Mesothelial cell of epicardium (in vitro differentiated cells): Measurements from ENCODE around the gene FGGY. TPM values are rescaled to one million over a fixed set of nuclear protein-coding genes. Genes with fewer than 3 reads are reported as not detected.

Source experiments
- DNase-seq, 2 experiments: peaks; one replicate each; pipeline ENCODE4 v3.0.0; 2021; ENCODE audit warnings: low spot score in 2 of 2; ENCODE audit not compliant: unreplicated experiment in 2 of 2
- H3K27ac Mint-ChIP-seq: 2 replicates; pipeline ENCODE4 v1.8.0; 2021; ENCODE audit warnings: mixed read lengths
- H3K27me3 Mint-ChIP-seq: 2 replicates; pipeline ENCODE4 v1.8.0; 2021; ENCODE audit warnings: low read depth, mixed read lengths
- H3K36me3 Mint-ChIP-seq: 2 replicates; pipeline ENCODE4 v1.8.0; 2021; ENCODE audit warnings: mixed read lengths
- H3K4me1 Mint-ChIP-seq: 2 replicates; pipeline ENCODE4 v1.8.0; 2021; ENCODE audit warnings: mixed read lengths
- H3K4me3 Mint-ChIP-seq: 2 replicates; pipeline ENCODE4 v1.8.0; 2021; ENCODE audit warnings: mild to moderate bottlenecking, moderate library complexity, mixed read lengths
- H3K9me3 Mint-ChIP-seq: 2 replicates; pipeline ENCODE4 v1.8.0; 2021; ENCODE audit warnings: mixed read lengths
- CTCF ChIP-seq: fragments of 200-600 bp; sonication (generic); IDR thresholded peaks from one replicate; pipeline ENCODE4 v1.5.0; 2021; ENCODE audit warnings: antibody characterized with exemption; ENCODE audit not compliant: unreplicated experiment
- total RNA-seq: library from RNA; stranded (reverse); gene quantifications from 3 replicates; pipeline ENCODE4 v1.2.1, GENCODE V29; 2021

FGGY gene
- total RNA-seq, 1 donor from 2014 or later: 21.8 TPM

DNA sequence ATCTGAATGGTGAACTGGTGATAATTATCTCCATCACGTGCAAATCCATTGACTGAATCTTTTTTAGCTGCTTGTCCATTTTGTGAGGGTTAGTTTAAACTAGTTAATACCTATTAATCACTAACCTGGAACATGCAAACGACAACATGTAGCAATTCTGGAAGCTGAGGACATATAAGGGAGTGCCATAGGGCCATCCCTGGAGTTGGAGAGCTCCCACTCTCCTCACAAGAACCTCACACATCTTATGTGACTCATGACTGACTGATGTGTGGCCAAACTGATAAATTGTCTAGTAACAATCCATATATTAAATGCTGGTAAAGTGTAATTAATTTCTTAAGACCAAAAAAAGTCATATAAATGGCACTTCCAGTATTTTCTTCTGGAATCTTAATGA is 454.9 kb downstream of the FGGY start:
- TF ChIP-seq CTCF: no peak
- DNase-seq: no peak
- no peak overlapping the region for H3K4me3 Mint-ChIP-seq
- no peaks in the 10 kb centered on the region for H3K9me3 Mint-ChIP-seq
- no peaks in the 10 kb centered on the region for H3K27me3 Mint-ChIP-seq
- H3K36me3 Mint-ChIP-seq: no peaks in the 10 kb centered on the region
- H3K4me1 Mint-ChIP-seq: peaks cover 78% of the 10 kb centered on the region
- H3K27ac Mint-ChIP-seq: no peak overlapping the region

- Mint-ChIP-seq H3K4me3 (no peak overlapping the region), H3K27ac (no peak overlapping the region), H3K9me3 (no peaks in the 10 kb centered on the region), H3K27me3 (no peaks in the 10 kb centered on the region), H3K36me3 (no peaks in the 10 kb centered on the region), H3K4me1 (peaks cover 74% of the 10 kb centered on the region)
- DNase-seq: no peak
- no peak for TF ChIP-seq CTCF
These were observed 455.9 kb downstream of the FGGY start for GRCh38 chr1:59752556-59753414.

GRCh38 chr1:59755069-59755685 is 458.3 kb downstream of the FGGY start:
- no peak for DNase-seq
- TF ChIP-seq CTCF: no peak
- no peaks in the 10 kb centered on the region for H3K36me3 Mint-ChIP-seq
- H3K27ac Mint-ChIP-seq: peak overlapping the region; percentile 81
- no peak overlapping the region for H3K4me3 Mint-ChIP-seq
- H3K4me1 Mint-ChIP-seq: peaks cover 69% of the 10 kb centered on the region
- H3K27me3 Mint-ChIP-seq: no peaks in the 10 kb centered on the region
- no peaks in the 10 kb centered on the region for H3K9me3 Mint-ChIP-seq

GRCh38 chr1:59757197-59757747 is 460.4 kb downstream of the FGGY start:
- no peaks in the 10 kb centered on the region for H3K36me3 Mint-ChIP-seq
- peaks cover 64% of the 10 kb centered on the region for H3K4me1 Mint-ChIP-seq
- no peaks in the 10 kb centered on the region for H3K9me3 Mint-ChIP-seq
- DNase-seq: no peak
- H3K27ac Mint-ChIP-seq: no peak overlapping the region
- no peaks in the 10 kb centered on the region for H3K27me3 Mint-ChIP-seq
- no peak for TF ChIP-seq CTCF
- no peak overlapping the region for H3K4me3 Mint-ChIP-seq

DNA sequence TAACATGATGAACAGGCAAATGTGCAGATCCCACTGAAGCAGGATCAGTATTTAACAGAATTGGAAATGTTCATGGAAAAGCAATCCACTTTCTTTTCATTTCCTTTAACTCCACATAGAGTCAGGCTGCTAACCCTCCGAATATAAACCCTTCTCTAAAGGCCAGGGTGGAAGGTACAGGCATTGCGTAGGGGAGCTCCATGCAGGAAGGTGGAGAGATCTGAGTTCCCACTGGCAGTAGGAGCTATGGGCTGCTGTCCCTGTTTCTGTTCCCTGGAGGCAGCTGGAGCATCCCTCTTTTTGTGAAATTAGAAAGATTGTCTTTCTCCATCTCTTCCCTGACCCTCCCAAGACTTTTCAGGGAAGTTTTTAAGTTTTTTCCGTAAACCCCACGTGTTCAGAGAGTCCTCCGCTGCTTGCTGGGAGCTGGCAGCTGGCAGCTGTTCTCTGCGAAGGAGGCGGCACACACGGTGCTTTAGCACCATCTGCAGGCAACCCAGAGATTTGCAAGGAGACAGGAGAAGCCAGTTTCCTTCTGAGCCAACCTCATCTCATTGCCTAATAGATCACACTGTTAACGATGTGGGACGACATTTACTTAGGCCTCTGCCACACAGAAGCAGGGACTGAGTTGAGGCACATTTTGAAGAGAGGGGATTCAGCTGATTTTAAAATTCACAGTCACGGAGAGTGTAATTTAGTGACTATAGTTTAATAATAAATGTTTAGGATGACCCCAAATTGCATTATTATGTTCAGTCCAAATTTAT is 462.4 kb downstream of the FGGY start:
- peak overlapping the region; percentile 62 for H3K27ac Mint-ChIP-seq
- peak overlapping the region; percentile 34 for H3K4me3 Mint-ChIP-seq
- no peaks in the 10 kb centered on the region for H3K36me3 Mint-ChIP-seq
- peak; percentile 50 to 84 for DNase-seq
- peaks cover 64% of the 10 kb centered on the region for H3K4me1 Mint-ChIP-seq
- no peaks in the 10 kb centered on the region for H3K9me3 Mint-ChIP-seq
- no peaks in the 10 kb centered on the region for H3K27me3 Mint-ChIP-seq
- peak; percentile 69 for TF ChIP-seq CTCF
